ENCODE data around the gene UQCC3. TPM values are rescaled to one million over a fixed set of nuclear protein-coding genes. Genes with fewer than 3 reads are reported as not detected.
"Not testable (repeated sequence)": the region's sequence is repeated elsewhere in the genome, so short reads cannot be mapped to it uniquely, and the experiment has no call there.

The UQCC3 gene, protein sequence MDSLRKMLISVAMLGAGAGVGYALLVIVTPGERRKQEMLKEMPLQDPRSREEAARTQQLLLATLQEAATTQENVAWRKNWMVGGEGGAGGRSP
- 10 to 100 TPM in 1 of 4 donors, 1 to 10 TPM in 3; 7.3 to 12.8 (median 8.0) TPM for polyA plus RNA-seq (ENCODE audit: insufficient read length in 4 of 4)

DNA sequence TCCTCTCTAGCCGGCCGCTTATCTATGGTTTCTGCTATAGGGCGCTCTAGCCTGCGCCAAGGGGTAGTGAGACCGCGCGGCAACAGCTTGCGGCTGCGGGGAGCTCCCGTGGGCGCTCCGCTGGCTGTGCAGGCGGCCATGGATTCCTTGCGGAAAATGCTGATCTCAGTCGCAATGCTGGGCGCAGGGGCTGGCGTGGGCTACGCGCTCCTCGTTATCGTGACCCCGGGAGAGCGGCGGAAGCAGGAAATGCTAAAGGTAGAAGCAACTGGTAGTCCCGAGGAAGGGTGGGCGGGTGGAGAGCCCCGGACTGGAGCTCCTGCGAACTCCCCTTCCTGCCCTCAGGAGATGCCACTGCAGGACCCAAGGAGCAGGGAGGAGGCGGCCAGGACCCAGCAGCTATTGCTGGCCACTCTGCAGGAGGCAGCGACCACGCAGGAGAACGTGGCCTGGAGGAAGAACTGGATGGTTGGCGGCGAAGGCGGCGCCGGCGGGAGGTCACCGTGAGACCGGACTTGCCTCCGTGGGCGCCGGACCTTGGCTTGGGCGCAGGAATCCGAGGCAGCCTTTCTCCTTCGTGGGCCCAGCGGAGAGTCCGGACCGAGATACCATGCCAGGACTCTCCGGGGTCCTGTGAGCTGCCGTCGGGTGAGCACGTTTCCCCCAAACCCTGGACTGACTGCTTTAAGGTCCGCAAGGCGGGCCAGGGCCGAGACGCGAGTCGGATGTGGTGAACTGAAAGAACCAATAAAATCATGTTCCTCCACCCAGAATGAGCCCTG, at the start of gene UQCC3, which contains the start of gene LBHD1:
TSS of gene UQCC3 (plus strand) at position 66 of the 782 bp plus-strand sequence. CDS start at position 139, 73 bp downstream.
TSS of gene LBHD1 (minus strand) at position 660 of the 782 bp plus-strand sequence. CDS start 2,236 bp downstream, outside the sequence.
- DNase-seq (ENCODE audit: low read depth in 4 of 4, low spot score in 3 of 4) = peak; percentile 72 to 80 (median 74)

DNA sequence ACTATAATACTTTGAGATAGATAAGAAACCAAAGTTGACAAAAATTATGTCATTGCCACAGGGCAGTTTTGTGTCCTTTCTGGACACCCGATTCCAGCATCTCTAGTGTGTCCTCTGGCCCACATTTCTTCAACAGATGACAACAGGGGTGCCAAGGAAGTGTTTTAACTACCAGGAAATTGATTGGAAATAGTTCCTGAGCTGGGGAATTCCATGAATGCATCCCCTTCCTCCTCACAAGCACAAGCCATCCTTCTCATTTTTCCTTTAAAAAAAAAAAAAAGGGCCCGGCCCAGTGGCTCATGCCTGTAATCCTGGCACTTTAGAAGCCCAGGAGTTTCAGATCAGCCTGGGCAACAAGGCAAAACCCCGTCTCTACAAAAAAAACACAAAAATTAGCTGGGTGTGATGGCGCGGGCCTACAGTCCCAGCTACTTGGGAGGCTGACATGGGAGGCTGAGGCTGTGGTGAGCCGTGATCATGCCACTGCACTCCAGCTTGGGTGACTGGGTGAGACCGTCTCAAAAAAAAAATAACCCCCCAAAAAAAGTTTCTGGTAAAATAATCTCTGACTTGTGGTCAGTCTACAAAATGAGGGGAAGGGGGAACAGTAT, 48.9 kb upstream of the UQCC3 start:
- DNase-seq (ENCODE audit: low read depth in 4 of 4, low spot score in 3 of 4) = no peak

DNA sequence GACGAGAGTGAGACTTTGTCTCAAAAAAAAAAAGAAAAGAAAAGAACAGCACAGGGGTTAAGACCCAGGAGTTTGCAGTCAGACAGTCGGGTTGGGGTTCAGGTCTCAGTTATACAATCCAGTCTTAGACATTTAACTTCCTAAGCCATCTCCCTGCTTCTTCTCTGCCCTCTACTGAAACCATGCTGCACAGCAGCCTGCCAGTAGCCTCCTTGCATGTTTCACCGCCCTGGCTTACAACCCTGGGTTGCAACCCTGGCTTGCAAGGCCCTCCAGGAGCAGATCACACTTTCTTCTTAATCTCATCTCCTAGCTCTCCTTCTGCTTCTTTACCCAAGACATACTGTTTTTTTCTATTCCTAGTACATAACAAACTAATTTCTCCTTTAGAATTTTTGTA, 43.8 kb upstream of the UQCC3 start:
- no peak for DNase-seq (ENCODE audit: low read depth in 4 of 4, low spot score in 3 of 4)

DNA sequence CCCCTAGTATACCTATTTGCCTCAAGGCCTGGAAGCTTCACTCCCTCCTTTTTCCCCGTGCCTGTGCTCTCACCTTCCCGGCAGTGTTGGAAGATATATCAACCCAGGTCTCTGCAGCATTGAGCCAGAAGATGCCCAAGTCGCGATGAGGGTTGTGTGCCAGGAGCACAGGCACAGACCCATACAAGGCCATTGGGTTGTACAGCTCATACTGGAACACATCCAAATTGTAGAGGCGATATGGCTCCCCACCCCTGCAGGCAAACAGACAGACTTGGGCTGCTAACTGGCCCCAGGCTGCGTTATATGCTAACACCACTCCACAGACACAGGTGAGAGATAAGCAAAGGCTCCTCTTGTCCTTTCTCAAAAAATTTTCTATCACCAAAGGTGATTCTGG, 39.0 kb upstream of the UQCC3 start:
- no peak for DNase-seq (ENCODE audit: low read depth in 4 of 4, low spot score in 3 of 4)

DNA sequence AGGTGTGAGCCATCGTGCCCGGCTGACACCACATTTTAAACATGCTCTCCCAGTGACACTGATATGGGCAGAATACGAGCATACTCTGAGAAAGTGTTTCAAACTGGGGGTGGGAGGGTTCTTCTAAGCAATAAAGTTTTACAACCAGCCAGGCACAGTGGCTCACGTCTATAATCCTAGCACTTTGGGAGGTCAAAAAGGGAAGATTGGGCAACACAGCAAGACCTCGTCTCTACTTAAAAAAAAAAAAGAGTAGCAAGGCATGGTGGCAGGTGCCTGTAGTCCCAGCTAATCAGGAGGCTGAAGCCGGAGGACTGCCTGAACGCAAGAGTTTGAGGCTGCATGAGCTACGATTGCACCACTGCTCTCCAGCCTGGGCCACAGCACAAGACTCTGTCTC, 27.3 kb upstream of the UQCC3 start:
- DNase-seq (ENCODE audit: low read depth in 4 of 4, low spot score in 3 of 4) = no peak

DNA sequence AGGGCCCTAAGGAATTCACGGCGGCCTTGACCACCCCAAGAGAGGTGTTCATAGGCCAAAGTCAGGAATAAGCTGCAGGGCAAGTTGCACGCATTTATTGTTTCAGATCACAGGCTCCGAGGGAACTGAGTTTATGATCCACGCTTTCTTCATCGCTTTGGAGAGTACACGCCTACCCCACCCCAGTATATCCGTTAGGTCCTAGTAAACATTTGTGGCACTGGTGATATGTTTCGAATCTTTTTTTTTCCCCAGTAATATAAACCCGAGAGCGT, 25.9 kb upstream of the UQCC3 start:
- no peak for DNase-seq (ENCODE audit: low read depth in 4 of 4, low spot score in 3 of 4)

DNA sequence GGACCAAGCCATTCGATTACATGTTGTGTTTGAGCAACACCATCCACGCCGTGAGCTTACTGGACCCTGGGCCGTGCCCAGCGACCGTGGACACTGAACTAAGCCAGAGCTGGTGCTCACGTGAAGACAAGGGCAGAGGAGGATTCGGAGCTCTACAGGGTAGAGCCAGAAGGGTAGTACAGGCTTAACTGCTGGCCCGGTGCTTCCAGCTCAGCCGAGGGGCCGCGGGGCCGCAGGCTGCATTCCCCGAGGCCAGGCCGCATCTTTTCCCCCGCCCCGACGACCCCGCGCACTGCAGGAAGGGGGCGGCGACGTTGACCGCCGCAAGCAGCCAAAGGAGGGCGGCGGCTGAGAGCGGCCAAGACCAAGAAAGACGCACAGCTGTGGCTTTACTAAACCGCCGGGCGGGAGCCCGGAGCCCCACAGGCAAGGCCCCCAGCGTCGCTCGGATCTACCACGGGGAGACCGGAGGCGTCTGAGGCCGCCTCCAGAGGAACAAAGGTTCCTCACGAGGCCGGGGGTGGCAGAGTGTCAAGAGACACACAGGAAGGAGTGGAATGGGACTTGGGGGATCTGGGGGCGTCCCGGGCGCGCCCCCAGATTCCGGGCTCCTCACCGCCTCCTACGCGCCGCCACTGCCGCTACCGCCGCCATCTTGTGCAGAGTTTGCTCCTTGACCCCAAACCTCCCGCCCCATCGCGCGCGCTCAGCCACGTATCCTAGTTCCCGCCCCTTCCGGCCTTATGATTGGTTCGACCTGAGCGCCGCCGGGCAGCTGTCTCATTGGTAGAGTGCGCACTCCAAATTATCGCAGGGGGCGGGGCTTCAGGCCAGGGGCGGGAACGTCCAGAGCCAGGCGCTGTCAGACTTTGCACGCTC, 25.3 kb upstream of the UQCC3 start, which contains the start of gene GANAB:
TSS of gene GANAB (minus strand) at position 668 of the 879 bp plus-strand sequence. CDS start at position 654, 14 bp downstream.
- DNase-seq (ENCODE audit: low read depth in 4 of 4, low spot score in 3 of 4) = peak; percentile 96 to 97 (median 97)

DNA sequence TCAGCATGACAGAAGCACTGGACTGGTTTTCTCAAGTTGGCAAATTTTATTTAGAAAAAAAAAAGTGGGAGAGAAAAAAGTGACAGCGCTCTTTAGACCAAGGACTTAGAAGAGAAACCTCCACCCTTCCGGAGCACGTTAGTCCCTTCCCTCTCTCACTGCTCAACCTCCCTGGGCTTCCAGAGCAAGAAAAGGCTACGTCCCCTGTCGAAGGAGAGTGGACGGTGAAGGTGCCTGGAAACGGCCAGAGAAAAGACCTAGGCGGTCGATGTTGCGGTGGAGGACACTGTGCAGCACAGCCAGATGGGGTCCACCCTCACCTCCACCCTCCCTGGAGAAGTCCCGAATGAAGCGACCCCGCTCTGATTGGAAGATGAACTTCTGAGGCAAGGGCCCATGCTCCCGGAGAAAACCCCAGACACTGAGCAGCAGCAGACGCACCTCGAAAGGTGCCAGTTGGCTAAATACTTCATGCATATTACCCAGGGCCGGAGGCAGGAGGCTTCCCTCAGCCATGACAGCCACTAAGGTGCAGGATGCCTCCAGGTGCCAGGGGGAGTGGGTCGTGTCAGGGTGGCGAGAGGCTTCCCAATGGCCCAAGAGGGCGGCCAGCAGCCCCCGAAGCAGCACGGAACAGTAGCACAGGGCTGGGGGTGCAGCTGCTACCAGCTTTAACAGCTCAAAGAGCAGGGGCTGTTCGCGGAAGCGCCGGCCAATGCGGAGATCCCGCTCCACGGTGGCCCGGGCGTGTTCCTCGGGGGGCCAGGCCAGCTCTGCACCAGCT, 24.5 kb upstream of the UQCC3 start:
- DNase-seq (ENCODE audit: low read depth in 4 of 4, low spot score in 3 of 4) = no peak

DNA sequence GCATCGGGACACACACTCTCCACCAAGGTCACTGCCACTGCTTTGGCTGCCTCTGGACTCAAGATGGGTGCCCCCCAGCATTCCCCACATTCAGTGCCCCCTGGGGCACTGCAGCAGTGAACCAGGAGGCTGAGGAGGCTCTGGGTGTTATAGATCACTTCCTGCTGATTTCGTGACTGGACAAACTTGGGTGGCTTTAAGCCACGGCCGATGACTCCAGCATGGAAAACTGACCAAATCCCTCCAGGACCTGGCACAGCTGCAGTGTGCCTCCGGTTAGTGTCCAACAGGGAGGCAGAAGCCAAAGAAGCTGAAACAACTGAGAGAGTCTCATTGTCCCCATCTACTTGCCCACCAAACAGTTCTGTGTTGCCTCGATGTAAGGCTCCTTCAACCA, 23.9 kb upstream of the UQCC3 start:
- no peak for DNase-seq (ENCODE audit: low read depth in 4 of 4, low spot score in 3 of 4)

DNA sequence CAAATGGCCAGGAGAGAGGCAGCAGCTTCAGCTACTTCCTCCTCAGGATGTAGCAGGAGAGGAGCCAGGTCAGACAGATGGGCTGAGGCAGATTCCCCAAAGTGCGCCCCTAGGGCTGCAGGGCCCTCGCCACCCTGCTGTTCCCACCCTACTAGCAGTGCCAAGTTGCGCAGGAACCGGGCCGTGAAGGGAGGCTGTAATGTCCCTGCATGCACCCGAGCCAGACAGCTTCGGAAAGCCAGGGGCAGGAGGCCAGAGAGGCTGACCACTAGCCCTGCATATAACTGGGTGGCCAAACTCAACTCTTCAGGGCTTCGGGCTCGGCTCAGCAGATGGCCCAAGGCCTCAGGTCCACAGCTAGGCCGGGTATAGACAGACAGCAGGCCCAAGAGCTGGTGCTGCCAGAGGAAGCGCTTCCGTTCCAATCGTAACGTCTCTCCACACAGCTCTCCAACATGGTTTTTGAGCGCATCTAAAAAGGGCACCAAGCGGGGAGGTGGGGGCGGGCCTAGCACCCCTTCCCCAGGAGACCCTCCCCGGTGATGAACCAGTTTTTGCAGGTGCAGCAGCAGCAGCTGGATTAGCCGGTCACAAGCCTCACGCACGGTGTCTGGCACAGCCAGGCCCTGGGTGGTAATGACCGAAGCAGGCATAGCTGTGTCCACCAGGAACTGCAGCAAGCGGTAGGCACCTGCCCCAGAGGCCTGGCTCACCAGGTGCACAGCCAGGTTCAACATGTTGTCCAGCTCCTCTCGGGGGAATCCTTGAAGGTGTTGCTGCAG, 23.1 kb upstream of the UQCC3 start:
- no peak for DNase-seq (ENCODE audit: low read depth in 4 of 4, low spot score in 3 of 4)

DNA sequence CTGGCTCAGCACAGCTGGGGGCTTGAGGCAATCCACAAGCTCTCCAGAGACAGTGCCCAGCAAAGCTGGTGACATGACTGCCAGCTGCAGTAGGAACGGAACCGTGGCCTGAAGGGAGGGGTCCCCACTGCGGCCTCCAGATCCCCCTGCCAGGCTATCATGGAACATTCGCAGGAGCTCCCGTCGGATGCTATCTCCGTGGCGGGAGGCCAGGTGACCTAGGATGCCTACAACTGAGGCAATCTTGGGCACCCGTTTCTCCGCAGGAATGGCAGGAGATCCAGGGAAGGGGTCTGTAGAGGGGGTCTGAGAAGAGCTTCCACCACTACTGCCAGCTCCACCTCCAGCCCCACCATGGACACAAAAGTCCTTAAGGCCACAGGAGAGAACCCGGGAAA, 22.5 kb upstream of the UQCC3 start:
- DNase-seq (ENCODE audit: low read depth in 4 of 4, low spot score in 3 of 4) = no peak

DNA sequence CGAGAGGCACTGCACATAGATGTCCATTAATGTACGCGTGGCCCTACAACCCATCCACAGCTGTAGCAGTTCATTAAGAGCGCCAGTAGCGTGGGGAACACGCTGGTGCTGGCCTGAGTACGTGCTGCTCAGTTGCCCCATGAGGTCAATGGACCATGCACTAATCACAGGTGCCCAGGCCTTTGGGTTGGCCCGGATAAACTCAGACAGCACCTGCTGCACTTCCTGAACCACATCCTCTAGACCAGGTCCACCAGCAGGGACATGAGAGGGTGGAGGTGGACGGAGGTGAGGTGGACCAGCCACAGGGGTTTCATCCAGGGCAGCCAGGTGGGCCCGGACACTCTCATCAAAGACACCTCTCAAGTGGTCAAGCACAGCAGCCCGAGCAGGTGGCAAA, 22.0 kb upstream of the UQCC3 start:
- DNase-seq (ENCODE audit: low read depth in 4 of 4, low spot score in 3 of 4) = no peak

DNA sequence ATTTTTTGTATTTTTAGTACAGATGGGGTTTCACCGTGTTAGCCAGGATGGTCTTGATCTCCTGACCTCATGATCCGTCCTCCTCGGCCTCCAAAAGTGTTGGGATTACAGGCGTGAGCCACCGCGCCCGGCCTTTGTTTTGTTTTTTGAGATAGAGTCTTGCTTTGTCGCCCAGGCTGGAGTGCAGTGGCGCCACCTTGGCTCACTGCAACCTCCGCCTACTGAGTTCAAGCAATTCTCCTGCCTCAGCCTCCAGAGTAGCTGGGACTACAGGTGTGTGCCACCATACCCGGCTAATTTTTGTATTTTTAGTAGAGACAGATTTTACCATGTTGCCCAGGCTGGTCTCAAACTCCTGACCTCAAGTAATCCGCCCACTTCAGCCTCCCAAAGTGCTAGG, 21.2 kb upstream of the UQCC3 start:
- DNase-seq (ENCODE audit: low read depth in 4 of 4, low spot score in 3 of 4) = not testable (repeated sequence)

DNA sequence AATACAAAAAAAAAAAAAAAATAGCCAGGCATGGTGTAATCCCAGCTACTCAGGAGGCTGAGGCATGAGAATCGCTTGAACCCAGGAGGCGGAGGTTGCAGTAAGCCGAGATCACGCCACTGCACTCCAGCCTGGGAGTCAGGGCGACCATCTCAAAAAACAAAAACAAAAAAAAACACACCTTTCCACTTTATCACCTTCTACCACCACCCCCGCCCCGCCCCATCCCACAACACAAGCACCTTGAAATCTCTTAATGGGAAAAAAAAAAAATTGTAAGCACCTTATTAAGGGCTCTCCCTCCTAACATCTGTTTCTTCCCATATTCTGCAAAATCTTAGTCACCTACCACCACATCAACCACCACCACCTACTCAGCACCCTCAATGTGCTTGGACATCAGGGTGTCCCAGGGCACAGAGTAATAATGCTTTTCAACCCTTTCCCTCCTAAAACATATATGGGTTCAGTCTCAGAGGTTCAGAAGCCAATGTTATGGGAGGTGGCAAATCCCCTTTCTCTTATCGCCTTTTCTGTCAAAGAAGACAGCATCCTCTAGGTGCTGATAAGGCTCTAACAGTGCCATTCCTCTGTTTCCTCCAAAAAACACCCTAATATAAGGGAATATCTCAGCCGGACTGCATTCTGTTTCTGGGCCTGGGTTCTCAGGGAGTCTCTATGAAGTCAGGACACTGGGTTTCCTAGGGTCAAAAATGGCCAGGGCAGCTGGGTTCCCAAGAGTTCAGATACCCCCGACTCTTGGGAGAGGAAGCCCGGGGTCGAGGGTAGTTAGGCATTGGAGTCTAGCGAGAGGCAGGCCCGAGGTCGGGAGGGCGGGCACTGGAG, 19.1 kb upstream of the UQCC3 start:
- DNase-seq (ENCODE audit: low read depth in 4 of 4, low spot score in 3 of 4) = no peak

DNA sequence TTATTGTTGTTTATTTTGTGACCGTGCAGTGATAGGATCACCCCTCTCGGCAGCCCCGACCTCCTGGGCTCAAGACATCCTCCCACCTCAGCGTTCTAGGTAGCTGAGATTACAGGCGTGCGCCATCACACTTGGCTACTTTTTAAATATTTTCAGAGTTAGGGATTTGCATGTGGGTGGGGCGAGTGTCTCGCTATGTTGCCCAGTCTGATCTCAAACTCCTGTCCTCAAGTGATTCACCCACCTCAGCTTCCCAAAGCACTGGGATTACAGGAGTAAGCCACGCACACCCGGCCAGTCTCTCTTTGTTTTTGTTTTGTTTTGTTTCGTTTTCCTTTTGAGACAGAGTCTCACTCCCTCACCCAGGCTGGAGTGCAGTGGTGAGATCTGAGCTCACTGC, 17.2 kb upstream of the UQCC3 start:
- no peak for DNase-seq (ENCODE audit: low read depth in 4 of 4, low spot score in 3 of 4)

DNA sequence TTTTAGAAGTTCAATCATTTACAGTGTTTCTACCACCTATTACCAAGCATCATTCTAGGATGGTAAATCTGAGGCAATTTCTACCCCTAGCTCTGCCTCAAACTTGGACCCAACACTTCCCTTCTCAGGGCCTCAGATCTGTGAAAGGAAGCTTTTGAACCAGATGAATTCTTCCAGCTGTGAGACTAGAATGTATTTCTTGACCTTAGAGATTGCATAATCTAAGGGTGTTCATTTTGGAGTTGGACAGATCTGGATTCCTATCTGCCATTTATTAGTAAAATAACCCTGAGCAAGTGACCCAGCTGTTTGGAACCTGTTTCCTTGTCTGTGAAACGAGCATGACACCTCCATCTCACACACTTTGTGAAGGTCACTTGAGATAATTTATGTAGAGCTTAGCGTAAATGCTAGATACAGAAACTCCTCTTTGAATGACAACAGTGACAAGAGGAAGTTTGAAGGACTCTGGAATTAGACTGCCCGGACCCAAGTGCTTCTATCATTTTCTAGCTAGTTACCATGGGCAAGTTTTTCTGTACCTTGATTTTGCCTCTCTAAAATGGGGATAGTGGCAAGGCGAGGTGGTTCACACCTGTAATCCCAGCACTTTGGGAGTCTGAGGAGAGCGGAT, 14.6 kb upstream of the UQCC3 start:
- no peak for DNase-seq (ENCODE audit: low read depth in 4 of 4, low spot score in 3 of 4)

DNA sequence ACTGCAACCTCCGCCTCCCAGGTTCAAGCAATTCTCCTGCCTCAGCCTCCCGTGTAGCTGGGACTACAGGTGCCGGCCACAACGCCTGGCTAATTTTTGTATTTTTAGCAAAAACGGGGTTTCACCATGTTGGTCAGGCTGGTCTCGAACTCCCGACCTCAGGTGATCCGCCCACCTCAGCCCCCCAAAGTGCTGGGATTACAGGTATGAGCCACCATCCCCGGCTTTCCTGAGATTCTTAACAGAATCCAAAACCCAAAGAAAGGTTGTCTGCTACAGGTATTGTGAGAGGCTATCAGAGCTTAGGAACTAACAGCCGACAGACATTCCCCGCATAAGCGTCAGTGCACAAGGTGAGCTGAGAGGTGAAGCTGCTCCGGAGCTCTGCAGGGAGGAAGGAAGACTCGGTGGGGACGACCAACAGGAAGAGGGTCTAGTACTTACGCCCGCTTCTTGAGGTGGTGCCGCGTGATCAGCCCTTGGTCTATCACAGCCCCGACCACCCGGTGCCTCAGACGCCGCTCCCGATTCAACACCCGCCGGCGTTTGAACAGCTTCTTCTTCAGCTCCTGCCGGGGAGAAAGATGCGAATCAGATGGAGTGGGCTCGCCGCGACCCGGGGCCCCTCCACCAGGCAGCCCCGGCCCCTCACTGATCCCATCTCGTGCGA, 6.9 kb upstream of the UQCC3 start:
- DNase-seq (ENCODE audit: low read depth in 4 of 4, low spot score in 3 of 4) = no peak

Measured in right renal pelvis (tissue), 4 donors.